Loucy (cell line): ENCODE data around the gene SEPTIN7.

Experiments
- CTCF ChIP-seq: fragments of 200-600 bp; sonication (generic); conservative IDR thresholded peaks from 2 replicates; pipeline ENCODE4 v1.5.1; 2014; ENCODE audit warnings: mild to moderate bottlenecking, antibody characterized with exemption, low read length
- EZH2phosphoT487 ChIP-seq: fragments of 200-600 bp; IDR thresholded peaks from 2 replicates; pipeline ENCODE4 v1.6.1; 2018; ENCODE audit warnings: antibody characterized with exemption, mild to moderate bottlenecking, moderate library complexity, borderline replicate concordance

GRCh38 chr7:35752742-35753141 is 48.1 kb upstream of the SEPTIN7 start:
- TF ChIP-seq CTCF (no peak), EZH2phosphoT487 (no peak)
